ENCODE data around the gene PCDH1.

GRCh38 chr5:141919218-141920119, 41.3 kb upstream of the PCDH1 start:
- TF ChIP-seq CTCF (IDR thresholded peaks at IDR 0.05) = no peak
- TF ChIP-seq EP300 (IDR thresholded peaks at IDR 0.05) = no peak

Measured in gastroesophageal sphincter (tissue), 3 donors.